ENCODE results near the gene PTGES2.
"Not testable (repeated sequence)": the region's sequence is repeated elsewhere in the genome, so short reads cannot be mapped to it uniquely, and the experiment has no call there.

- TF ChIP-seq CTCF (IDR thresholded peaks at IDR 0.05; ENCODE audit: low read length); EZH2phosphoT487 (IDR thresholded peaks at IDR 0.05; ENCODE audit: low read length); EZH2 (optimal IDR thresholded peaks at IDR 0.05; ENCODE audit: low read depth, low read length): not testable (repeated sequence)
Measured at GRCh38 chr9:128131346-128131745, 3.8 kb upstream of the PTGES2 start.

All from MM.1S (cell line).